Activated naive CD4-positive, alpha-beta T cell treated with anti-CD3 and anti-CD28 coated beads, Interleukin-2, amount 50 U/mL, for 24 hours (primary cell): Measurements from ENCODE around the gene HNRNPM.
"Not testable (repeated sequence)": the region's sequence is repeated elsewhere in the genome, so short reads cannot be mapped to it uniquely, and the experiment has no call there.

ENCODE experiments used
- H3K27ac Mint-ChIP-seq: one replicate; pipeline ENCODE4 v1.8.0; 2021; ENCODE audit warnings: mild to moderate bottlenecking, mixed read lengths
- H3K27me3 Mint-ChIP-seq: one replicate; pipeline ENCODE4 v1.8.0; 2021; ENCODE audit warnings: mixed read lengths
- H3K36me3 Mint-ChIP-seq: one replicate; pipeline ENCODE4 v1.8.0; 2021; ENCODE audit warnings: mixed read lengths
- H3K4me1 Mint-ChIP-seq: one replicate; pipeline ENCODE4 v1.8.0; 2021; ENCODE audit warnings: mixed read lengths
- H3K4me3 Mint-ChIP-seq: one replicate; pipeline ENCODE4 v1.8.0; 2021; ENCODE audit warnings: mild to moderate bottlenecking, mixed read lengths
- H3K9me3 Mint-ChIP-seq: one replicate; pipeline ENCODE4 v1.8.0; 2021; ENCODE audit warnings: mixed read lengths

The HNRNPM gene, protein sequence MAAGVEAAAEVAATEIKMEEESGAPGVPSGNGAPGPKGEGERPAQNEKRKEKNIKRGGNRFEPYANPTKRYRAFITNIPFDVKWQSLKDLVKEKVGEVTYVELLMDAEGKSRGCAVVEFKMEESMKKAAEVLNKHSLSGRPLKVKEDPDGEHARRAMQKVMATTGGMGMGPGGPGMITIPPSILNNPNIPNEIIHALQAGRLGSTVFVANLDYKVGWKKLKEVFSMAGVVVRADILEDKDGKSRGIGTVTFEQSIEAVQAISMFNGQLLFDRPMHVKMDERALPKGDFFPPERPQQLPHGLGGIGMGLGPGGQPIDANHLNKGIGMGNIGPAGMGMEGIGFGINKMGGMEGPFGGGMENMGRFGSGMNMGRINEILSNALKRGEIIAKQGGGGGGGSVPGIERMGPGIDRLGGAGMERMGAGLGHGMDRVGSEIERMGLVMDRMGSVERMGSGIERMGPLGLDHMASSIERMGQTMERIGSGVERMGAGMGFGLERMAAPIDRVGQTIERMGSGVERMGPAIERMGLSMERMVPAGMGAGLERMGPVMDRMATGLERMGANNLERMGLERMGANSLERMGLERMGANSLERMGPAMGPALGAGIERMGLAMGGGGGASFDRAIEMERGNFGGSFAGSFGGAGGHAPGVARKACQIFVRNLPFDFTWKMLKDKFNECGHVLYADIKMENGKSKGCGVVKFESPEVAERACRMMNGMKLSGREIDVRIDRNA

DNA sequence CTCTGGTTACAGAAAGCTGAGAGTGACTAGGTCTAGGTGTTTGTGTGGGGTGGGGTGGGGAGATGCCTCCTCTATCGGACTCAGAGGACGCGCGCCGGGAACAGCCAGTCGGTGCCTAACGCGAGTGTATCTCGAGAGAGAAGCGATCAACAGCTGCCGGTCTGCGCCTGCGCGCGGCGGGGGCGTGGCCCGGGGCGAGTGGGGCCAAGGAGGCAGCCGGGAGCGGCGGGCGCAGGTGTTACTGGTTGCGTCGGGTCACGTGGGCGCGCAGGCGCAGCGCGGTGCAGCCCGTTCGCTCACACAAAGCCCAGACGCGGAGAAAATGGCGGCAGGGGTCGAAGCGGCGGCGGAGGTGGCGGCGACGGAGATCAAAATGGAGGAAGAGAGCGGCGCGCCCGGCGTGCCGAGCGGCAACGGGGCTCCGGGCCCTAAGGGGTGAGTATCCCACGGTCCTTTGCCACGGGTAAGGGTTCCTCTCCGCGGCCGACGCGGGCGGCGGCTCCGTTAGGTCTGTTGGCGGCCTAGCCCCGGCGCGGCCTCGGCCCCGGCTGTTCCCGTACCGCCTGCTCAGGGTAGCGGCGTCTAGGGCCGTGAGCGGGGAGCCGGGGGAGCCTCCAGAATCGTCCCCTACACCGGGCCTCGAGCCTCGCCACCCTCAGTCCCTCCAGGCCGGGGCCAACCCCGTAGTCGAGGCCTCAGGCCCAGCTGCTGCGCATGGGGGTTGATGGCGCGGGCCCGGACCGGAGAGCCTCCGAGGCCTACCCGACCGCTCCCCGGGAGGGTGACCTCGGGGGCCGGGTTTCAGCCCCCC lies at the start of gene HNRNPM:
Gene HNRNPM, plus strand, starts transcription at position 299 of the 811 bp plus-strand sequence. Its CDS starts 24 bp downstream, at position 323.
- H3K9me3 Mint-ChIP-seq, result no peaks in the 10 kb centered on the region
- H3K27ac Mint-ChIP-seq, result peak within 1 kb of the TSS; percentile 100
- H3K27me3 Mint-ChIP-seq, result no peaks in the 10 kb centered on the region
- peak within 1 kb of the TSS; percentile 98 for H3K4me3 Mint-ChIP-seq
- H3K36me3 Mint-ChIP-seq, result peaks cover 8% of the 10 kb centered on the region
- peaks cover 40% of the 10 kb centered on the region for H3K4me1 Mint-ChIP-seq

DNA sequence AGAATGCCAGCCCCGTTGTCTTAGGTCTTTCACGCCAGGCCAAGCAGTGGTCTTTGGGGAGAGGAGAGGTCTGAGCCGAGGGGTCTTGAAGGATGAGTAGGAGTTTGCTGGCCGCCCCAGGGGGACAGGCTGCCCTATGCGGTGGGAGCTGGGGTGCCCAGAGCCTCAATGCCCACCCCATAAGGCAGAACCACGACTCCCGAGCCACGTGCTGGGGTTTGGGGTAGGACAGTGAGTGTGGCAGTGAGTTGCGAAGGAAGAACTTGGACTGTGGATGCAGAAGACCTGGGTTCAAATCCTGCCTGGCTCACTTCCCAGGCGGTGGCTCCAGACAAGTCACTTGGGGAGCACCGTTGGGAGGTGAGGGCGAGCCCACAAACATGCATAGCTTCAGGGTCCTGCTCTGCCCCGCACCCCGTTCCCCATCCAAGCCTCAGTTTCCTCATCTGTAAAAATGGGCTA lies 49.1 kb upstream of the HNRNPM start:
- Mint-ChIP-seq H3K4me1 (peaks cover 33% of the 10 kb centered on the region), H3K27me3 (no peaks in the 10 kb centered on the region), H3K4me3 (no peak overlapping the region), H3K9me3 (no peaks in the 10 kb centered on the region), H3K27ac (no peak overlapping the region), H3K36me3 (no peaks in the 10 kb centered on the region)

- Mint-ChIP-seq H3K4me1 (peaks cover 33% of the 10 kb centered on the region), H3K9me3 (no peaks in the 10 kb centered on the region), H3K27ac (no peak overlapping the region), H3K4me3 (no peak overlapping the region), H3K36me3 (no peaks in the 10 kb centered on the region), H3K27me3 (no peaks in the 10 kb centered on the region)
Observed at GRCh38 chr19:8396185-8396562, 48.6 kb upstream of the HNRNPM start.

DNA sequence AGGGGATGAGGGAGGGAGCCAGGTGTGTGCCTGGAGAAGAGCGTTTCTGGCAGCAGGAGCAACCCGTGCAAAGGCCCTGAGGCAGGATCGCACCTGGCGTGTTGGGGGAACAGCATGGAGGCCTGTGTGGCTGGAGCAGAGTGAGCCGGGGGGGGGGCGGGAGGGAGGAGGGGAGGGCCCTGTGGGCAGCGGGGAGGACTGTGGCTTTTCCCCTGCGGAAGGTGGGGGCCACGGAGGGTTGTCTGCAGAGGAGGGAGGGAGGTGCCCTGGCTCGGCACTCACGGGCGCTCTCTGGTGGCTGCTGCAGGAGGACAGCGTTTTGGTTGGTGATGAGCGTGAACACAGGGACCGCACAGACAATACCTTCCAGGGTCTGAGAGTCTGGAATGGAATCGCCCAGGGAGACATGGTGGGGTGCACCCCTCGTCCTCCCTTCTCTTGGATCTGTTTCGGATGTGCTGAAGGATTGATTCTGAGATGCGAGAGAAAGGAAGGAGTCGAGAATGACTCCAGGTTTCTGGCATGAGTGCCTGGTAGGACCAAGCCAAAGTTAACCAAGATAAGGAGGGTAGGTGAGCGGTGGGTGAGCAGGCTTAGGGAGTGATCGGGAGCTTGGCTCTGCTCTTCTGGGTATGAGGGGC lies 48.1 kb upstream of the HNRNPM start:
- peak overlapping the region; percentile 30 for H3K27ac Mint-ChIP-seq
- H3K9me3 Mint-ChIP-seq, result no peaks in the 10 kb centered on the region
- peaks cover 31% of the 10 kb centered on the region for H3K4me1 Mint-ChIP-seq
- no peaks in the 10 kb centered on the region for H3K36me3 Mint-ChIP-seq
- no peaks in the 10 kb centered on the region for H3K27me3 Mint-ChIP-seq
- no peak overlapping the region for H3K4me3 Mint-ChIP-seq

DNA sequence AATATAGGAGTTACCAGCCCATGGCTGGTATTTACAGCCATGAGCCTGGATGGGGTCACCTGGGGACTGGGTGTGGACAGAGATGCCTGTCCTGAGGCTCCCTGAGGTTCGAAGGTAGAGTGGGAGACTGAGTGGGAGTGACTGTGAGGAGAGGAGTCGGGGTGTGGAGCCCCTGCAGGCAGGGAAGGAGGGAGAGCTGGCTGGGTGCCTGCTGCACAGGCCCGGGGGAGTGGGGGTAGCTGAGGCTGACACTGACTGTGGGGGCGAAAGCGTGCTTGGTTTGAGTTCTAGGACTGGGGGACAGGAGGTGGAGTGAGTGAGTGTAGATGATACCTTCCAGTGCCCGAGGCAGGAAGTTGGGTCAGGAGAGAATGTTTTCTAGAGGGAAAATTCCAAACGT lies 47.5 kb upstream of the HNRNPM start:
- H3K4me3 Mint-ChIP-seq, result no peak overlapping the region
- peak overlapping the region; percentile 30 for H3K27ac Mint-ChIP-seq
- H3K27me3 Mint-ChIP-seq, result no peaks in the 10 kb centered on the region
- H3K9me3 Mint-ChIP-seq, result no peaks in the 10 kb centered on the region
- peaks cover 25% of the 10 kb centered on the region for H3K4me1 Mint-ChIP-seq
- no peaks in the 10 kb centered on the region for H3K36me3 Mint-ChIP-seq

DNA sequence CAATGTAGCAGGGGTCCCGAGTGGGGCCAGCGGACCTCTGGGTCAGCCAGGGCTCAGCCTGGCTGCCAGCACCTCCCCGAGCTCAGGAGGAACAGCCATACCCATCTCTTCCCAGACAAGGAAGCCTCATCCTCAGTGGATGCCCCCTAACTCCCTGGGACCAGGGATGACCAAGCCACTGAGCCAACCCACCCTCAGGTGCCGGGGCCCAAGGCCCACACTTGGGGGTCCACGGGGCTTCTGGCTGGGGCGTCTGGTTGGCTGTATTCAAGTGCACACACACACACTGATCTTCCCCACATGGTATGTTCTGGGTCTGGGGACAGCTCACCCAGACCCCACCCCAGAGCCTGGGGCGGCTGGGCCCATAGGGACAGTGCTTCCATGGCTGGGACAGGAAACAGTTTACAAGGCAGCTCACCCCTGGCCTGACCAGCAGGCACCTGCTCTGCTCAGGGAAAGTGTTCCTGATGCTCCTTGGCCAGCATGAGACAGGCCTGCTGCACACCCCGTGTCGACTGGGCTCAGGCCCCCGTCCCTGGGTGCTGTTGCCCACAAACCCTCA lies 46.9 kb upstream of the HNRNPM start:
- no peak overlapping the region for H3K4me3 Mint-ChIP-seq

GRCh38 chr19:8398311-8398771 lies 46.4 kb upstream of the HNRNPM start:
- Mint-ChIP-seq H3K4me1 (peaks cover 19% of the 10 kb centered on the region), H3K27me3 (no peaks in the 10 kb centered on the region), H3K4me3 (no peak overlapping the region), H3K27ac (no peak overlapping the region), H3K36me3 (no peaks in the 10 kb centered on the region), H3K9me3 (no peaks in the 10 kb centered on the region)

More for the DNA sequence above, 46.9 kb upstream of the HNRNPM start:
- Mint-ChIP-seq H3K36me3 (no peaks in the 10 kb centered on the region), H3K9me3 (no peaks in the 10 kb centered on the region), H3K4me1 (peaks cover 23% of the 10 kb centered on the region), H3K27me3 (no peaks in the 10 kb centered on the region), H3K27ac (no peak overlapping the region)

DNA sequence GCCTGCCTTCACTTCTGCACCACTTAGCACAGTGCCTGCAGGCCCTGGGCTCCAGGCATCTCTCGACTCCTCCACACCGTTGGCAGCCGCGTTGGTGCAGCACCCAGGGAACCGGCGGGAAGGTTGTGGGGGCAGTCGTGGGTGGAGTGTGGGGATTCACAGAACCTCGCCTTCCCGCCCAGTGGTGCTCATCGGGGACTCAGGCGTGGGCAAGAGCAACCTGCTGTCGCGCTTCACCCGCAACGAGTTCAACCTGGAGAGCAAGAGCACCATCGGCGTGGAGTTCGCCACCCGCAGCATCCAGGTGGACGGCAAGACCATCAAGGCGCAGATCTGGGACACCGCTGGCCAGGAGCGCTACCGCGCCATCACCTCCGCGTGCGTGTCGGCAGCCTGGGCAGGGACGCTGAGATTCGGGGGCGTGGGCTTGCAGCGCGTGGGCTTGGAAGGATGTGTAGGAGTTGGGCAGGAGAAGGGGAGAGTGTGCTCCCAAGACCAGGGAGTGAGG lies 45.0 kb upstream of the HNRNPM start:
- no peak overlapping the region for H3K4me3 Mint-ChIP-seq
- peaks cover 2% of the 10 kb centered on the region for H3K36me3 Mint-ChIP-seq
- H3K4me1 Mint-ChIP-seq, result peaks cover 16% of the 10 kb centered on the region
- no peaks in the 10 kb centered on the region for H3K27me3 Mint-ChIP-seq
- H3K27ac Mint-ChIP-seq, result no peak overlapping the region
- H3K9me3 Mint-ChIP-seq, result no peaks in the 10 kb centered on the region

DNA sequence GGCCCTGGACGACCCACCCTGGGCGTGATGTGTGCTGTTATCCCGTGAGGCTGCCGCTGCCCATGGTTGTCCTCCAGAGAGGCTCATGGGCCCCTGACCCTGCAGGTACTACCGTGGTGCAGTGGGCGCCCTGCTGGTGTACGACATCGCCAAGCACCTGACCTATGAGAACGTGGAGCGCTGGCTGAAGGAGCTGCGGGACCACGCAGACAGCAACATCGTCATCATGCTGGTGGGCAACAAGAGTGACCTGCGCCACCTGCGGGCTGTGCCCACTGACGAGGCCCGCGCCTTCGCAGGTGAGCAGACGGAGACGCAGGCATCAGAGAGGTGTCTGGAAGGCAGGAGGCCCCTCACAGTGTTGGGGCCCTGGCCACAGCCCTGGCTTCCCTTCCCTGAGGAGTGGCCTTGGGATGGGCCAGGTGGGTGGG lies 42.8 kb upstream of the HNRNPM start:
- Mint-ChIP-seq H3K36me3 (peaks cover 2% of the 10 kb centered on the region), H3K4me3 (no peak overlapping the region), H3K9me3 (no peaks in the 10 kb centered on the region), H3K4me1 (peaks cover 5% of the 10 kb centered on the region), H3K27me3 (no peaks in the 10 kb centered on the region), H3K27ac (no peak overlapping the region)

- Mint-ChIP-seq H3K36me3 (peaks cover 2% of the 10 kb centered on the region), H3K4me1 (no peaks in the 10 kb centered on the region), H3K27me3 (no peaks in the 10 kb centered on the region), H3K9me3 (no peaks in the 10 kb centered on the region), H3K4me3 (no peak overlapping the region), H3K27ac (no peak overlapping the region)
Observed at GRCh38 chr19:8403098-8403819, 41.5 kb upstream of the HNRNPM start.

- H3K36me3 Mint-ChIP-seq, result peaks cover 2% of the 10 kb centered on the region
Observed at GRCh38 chr19:8403820-8404109, 41.0 kb upstream of the HNRNPM start.

DNA sequence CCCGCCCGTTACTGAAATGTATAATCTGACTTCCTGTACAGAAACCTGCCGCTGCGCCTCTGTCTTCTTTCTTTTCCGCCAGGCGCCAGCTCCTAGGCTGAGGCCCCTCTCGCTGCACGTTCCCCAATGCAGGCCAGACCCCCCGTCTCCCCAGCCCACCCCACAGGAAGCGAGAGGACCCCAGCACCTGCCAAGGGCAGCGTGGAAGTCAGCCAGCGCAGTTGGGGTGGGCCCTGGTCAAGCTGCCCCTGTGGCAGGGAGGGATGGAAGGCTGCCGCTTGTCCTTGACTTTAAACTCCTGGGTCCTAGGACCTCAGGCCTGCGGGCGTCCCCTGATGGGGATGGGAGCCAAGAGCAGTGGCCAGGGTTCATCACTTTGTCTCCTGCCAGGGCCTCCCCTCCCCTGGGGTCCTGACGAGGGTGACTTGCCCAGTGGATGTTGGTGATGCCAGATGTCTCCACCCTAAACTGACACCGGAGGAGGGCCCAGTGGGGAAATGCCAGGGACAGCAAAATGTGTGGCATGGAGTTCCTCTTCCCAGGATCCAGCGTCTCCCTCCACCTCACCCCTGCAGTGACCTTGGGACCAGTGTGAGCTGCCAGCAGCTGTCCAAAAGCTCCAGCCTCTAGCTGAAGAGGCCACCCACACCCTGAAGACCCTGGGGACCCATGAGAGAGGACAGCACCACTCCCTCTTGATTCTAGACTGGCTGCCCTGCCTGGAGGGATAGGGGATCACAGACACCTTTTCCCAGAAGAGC lies 40.2 kb upstream of the HNRNPM start:
- Mint-ChIP-seq H3K27ac (no peak overlapping the region), H3K36me3 (peaks cover 2% of the 10 kb centered on the region), H3K27me3 (no peaks in the 10 kb centered on the region)

More at GRCh38 chr19:8403820-8404109, 41.0 kb upstream of the HNRNPM start:
- Mint-ChIP-seq H3K27ac (no peak overlapping the region), H3K4me1 (no peaks in the 10 kb centered on the region), H3K9me3 (no peaks in the 10 kb centered on the region), H3K4me3 (no peak overlapping the region), H3K27me3 (no peaks in the 10 kb centered on the region)

GRCh38 chr19:8410718-8411117 lies 34.1 kb upstream of the HNRNPM start:
- H3K4me1 Mint-ChIP-seq, H3K36me3 Mint-ChIP-seq, H3K27me3 Mint-ChIP-seq, H3K4me3 Mint-ChIP-seq, H3K27ac Mint-ChIP-seq, H3K9me3 Mint-ChIP-seq: not testable (repeated sequence)

More for the DNA sequence above, 40.2 kb upstream of the HNRNPM start:
- Mint-ChIP-seq H3K4me3 (no peak overlapping the region), H3K4me1 (no peaks in the 10 kb centered on the region), H3K9me3 (no peaks in the 10 kb centered on the region)
